SW480 (cell line): Measurements from ENCODE around the gene RRAS.
"Not testable (repeated sequence)": the region's sequence is repeated elsewhere in the genome, so short reads cannot be mapped to it uniquely, and the experiment has no call there.

Source experiments
- DNase-seq: peaks from one replicate; pipeline ENCODE4 v3.0.0-alpha.2; 2016; ENCODE audit warnings: low spot score

Gene RRAS

GRCh38 chr19:49631014-49631588, 8.8 kb downstream of the RRAS start:
- no peak for DNase-seq

DNA sequence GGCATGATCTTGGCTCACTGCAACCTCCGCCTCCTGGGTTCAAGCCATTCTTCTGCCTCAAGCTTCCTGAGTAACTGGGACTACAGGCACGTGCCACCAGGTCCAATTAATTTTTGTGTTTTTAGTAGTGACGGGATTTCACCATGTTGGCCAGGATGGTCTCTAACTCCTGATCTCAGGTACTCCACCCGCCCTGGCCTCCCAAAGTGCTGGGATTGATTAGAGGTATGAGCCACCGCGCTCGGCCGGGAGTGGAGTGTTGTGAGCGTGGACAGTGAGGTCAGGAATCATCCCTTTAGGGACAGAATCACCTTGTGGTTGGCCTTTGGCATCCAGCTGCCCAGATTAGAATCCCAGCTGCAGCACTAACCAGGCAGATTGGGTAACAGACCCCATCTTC, 10.3 kb downstream of the RRAS start:
- DNase-seq = no peak

GRCh38 chr19:49626226-49626625, 13.7 kb downstream of the RRAS start:
- no peak for DNase-seq

GRCh38 chr19:49624967-49625910, 14.7 kb downstream of the RRAS start:
- DNase-seq = no peak

GRCh38 chr19:49617860-49618259, 22.1 kb downstream of the RRAS start:
- not testable (repeated sequence) for DNase-seq

DNA sequence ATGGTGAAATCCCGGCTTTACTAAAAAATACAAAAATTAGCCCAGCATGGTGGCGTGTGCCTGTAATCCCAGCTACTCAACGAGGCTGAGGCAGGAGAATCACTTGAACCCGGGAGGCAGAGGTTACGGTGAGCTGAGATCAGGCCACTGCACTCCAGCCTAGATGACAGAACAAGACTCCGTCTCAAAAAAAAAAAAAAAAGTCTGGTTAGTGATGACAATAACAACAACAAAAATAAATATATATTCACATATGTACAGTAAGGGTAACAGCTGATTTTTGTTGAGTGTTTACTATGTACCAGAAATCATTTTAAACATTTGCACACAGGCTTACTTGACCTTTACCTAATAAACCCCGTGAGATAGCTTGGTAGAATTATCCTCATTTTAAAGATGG, 23.0 kb downstream of the RRAS start:
- DNase-seq = no peak

DNA sequence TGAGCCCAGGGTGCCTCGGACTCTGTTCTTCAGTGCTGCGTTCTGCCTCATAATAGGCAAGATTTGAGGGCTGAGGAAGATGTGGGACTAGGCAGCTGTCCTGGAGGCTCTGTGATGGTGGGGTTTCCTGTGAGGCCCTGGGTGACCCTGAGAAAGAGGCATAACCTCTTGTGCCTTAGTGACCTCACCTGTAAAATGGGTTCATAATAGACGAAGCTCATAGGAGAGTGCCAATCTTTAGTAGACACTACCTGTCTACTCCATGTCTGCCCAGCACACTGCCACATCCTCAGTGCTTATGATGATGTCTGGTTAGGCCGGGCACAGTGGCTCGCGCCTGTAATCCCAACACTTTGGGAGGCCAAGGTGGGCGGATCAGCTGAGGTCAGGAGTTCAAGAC, 23.4 kb downstream of the RRAS start:
- DNase-seq = no peak

DNA sequence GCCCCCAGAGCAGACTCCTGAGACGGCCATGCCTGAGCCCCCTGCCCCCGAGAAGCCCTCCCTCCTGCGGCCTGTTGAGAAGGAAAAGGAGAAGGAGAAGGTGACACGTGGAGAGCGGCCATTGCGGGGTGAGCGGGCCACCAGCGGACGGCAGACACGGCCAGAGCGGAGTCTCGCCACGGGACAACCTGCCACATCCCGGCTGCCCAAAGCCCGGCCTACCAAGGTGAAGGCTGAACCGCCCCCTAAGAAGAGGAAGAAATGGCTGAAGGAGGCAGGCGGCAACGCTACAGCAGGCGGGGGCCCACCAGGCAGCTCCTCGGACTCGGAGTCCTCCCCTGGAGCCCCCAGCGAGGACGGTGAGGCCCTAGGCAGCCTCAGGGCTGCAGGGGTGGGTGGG, 24.1 kb downstream of the RRAS start:
- DNase-seq = no peak

GRCh38 chr19:49614096-49614833, 25.7 kb downstream of the RRAS start:
- peak; percentile 81 for DNase-seq

GRCh38 chr19:49613374-49613773, 26.6 kb downstream of the RRAS start:
- peak; percentile 64 for DNase-seq

DNA sequence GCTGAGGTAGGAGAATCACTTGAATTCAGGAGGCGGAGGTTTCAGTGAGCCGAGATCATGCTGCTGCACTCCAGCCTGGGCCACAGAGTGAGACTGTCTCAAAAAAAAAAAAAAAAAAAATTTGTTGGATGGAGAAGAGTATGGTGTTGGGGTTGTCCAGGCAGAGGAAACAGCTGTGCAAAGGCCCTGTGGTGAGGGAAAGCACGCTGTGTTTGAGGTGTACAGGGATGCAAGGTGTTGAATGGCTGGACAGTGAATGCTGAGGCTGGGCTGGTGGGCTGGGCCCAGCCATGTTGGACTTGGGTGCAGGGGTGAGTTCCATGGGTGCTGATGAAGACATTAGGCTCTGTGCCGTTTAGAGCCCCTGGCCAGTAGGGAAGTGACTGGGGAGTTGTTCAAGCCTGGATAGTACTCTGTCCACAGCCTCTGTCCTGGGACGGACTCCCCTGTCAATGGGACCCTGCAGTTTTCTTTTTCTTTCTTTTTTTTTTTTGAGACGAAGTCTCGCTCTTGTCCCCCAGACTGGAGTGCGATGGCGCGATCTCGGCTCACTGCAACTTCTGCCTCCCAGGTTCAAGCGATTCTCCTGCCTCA, 30.3 kb downstream of the RRAS start:
- DNase-seq = no peak

- no peak for DNase-seq
Observed at GRCh38 chr19:49605605-49606004, 34.3 kb downstream of the RRAS start.

- DNase-seq = no peak
Observed at GRCh38 chr19:49602806-49603205, 37.1 kb downstream of the RRAS start.

- DNase-seq = no peak
Observed at GRCh38 chr19:49601482-49602038, 38.4 kb downstream of the RRAS start.

DNA sequence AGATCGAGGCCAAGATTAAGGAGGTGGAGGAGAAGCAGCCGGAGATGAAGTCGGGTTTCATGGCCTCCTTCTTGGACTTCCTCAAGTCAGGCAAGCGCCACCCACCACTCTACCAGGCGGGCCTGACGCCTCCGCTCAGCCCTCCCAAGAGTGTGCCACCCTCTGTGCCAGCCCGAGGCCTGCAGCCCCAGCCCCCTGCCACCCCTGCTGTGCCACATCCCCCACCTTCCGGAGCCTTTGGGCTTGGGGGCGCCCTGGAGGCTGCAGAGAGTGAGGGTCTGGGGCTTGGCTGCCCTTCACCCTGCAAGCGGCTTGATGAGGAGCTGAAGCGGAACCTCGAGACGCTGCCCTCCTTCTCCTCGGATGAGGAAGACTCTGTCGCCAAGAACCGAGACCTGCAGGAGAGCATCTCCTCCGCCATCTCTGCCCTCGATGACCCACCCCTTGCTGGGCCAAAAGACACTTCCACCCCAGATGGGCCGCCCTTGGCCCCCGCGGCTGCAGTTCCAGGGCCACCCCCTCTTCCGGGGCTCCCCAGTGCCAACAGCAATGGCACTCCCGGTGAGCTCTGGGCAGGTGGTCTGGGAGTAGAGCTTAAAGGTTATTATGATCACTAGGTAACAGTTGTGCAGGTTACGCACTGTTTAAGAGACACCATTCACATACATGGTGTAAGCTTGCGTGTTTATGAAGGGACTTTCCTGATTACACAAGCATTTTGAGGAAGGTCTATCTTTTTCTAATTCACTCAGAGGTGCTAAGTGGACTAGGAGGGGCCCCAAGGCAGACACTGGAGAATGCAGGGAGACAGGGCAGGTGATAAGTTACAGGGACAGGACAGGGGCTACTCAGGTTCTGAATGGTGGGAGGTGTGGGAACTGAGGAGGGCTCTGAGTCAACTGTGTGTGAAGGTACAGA, 40.3 kb downstream of the RRAS start:
- no peak for DNase-seq

DNA sequence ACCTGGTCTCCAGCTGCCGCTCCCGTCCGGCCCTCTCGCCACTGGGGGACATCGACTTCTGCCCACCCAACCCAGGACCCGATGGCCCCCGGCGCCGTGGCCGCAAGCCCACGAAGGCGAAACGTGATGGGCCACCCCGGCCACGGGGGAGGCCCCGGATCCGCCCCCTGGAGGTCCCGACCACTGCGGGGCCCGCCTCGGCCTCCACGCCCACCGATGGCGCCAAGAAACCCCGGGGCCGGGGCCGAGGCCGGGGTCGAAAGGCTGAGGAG, 42.3 kb downstream of the RRAS start:
- no peak for DNase-seq

DNA sequence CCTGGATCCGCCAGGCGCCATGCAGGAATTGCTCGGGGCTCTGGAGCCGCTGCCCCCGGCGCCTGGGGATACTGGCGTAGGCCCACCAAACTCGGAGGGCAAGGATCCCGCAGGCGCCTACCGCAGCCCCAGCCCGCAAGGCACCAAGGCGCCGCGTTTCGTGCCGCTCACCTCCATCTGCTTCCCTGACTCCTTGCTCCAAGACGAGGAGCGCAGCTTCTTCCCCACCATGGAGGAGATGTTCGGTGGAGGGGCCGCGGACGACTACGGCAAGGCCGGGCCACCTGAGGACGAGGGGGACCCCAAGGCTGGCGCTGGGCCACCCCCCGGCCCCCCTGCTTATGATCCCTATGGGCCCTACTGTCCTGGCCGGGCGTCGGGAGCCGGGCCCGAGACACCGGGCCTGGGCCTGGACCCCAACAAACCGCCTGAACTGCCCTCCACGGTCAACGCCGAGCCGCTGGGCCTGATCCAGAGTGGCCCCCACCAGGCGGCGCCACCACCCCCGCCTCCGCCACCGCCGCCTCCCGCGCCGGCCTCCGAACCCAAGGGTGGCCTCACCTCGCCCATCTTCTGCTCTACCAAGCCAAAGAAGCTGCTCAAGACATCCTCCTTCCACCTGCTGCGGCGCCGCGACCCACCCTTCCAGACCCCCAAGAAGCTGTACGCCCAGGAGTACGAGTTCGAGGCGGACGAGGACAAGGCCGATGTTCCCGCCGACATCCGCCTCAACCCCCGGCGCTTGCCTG, 42.8 kb downstream of the RRAS start:
- no peak for DNase-seq

- no peak for DNase-seq
Observed at GRCh38 chr19:49596407-49596806, 43.5 kb downstream of the RRAS start.

- no peak for DNase-seq
Observed at GRCh38 chr19:49595819-49596404, 44.0 kb downstream of the RRAS start.
